NCI-H345 treated with DMSO at 0.1 percent for 48 hours (cell line): ENCODE data around the gene DCN.
"Not testable (repeated sequence)": the region's sequence is repeated elsewhere in the genome, so short reads cannot be mapped to it uniquely, and the experiment has no call there.

Experiments
- DNase-seq: peaks from one replicate; lab custom pipeline; 2025; ENCODE audit not compliant: unreplicated experiment; lab: John Stamatoyannopoulos, UW

DCN gene, protein sequence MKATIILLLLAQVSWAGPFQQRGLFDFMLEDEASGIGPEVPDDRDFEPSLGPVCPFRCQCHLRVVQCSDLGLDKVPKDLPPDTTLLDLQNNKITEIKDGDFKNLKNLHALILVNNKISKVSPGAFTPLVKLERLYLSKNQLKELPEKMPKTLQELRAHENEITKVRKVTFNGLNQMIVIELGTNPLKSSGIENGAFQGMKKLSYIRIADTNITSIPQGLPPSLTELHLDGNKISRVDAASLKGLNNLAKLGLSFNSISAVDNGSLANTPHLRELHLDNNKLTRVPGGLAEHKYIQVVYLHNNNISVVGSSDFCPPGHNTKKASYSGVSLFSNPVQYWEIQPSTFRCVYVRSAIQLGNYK

GRCh38 chr12:91182636-91183455, at the start of gene DCN:
Gene DCN (minus strand): TSS chr12:91182817. CDS start chr12:91178552, 4,265 bp downstream.
- DNase-seq, result no peak

DNA sequence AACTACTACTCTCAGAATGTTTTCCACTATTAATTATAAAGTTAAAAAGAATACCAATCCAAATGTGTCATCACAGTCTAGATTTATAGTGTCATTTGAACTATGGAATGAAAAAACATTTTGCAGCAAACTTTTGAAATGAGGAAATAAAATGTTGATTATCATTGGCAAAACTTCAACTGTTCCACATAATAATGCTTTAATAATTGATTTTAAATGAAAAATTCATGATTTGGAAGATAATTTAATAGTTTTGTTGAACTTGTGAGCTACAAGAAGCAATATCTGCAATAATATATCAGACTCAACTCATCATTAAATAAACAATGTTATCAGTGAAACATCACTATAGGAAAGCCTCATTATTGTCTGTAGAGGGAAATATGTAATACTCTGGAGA, 48.2 kb upstream of the DCN start:
- DNase-seq, result no peak

GRCh38 chr12:91226951-91227350, 44.3 kb upstream of the DCN start:
- DNase-seq, result no peak

GRCh38 chr12:91225316-91225715, 42.7 kb upstream of the DCN start:
- DNase-seq, result no peak

GRCh38 chr12:91224401-91224800, 41.8 kb upstream of the DCN start:
- DNase-seq, result no peak

DNA sequence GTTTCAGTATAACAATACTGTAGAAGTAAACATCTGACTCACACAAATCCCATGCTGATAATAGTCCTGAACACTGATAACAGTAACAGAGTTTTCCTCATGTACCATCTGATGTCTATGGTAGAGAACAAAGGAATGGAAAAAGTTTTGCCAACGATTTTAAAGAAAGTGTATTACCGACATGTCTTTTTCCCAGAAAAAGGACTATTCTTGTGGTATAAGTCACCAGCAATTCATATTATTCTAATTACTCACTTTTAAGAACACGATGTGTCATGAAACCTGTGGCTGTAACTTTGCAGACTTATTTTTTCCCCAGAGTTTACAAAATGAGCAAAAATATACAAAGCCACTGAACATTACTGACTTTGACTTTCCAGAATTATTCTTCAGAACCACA, 40.1 kb upstream of the DCN start:
- no peak for DNase-seq

DNA sequence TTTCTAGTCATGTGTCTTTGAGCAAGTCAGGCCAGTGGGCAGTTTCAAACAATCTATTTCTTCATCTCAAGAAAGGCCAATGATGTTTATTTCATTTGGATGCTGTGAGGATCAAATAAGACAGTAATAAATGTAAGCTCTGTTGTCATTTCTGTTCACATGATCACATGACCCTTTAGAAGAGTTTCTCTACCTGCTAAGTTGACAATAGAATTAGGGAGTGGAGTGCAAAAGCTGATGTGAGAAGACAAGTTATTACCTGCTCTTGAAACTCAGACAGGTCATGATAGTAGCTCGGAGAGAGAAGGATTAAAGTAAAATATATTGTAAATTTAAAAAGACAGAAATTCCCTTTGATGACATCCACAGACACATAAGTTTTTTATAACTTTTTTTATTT, 37.3 kb upstream of the DCN start:
- no peak for DNase-seq

GRCh38 chr12:91219511-91219910, 36.9 kb upstream of the DCN start:
- no peak for DNase-seq

DNA sequence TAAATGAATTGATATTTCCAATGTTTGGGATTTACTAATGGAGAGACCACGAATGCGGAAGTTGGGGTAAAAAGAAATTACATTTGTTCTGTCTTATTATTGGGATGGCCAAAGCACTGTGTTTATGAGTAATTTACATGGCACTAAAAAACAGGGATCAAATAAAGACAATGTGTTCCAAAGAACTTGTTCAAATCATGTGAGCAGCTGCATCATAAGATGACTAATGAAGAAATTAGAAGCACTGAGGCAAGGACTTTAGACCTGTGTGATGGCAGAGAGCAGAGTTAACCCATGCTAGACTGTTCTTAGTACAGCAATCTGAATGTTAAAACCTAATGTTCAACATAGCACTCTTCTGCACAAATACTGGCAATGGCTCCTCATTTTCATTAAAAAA, 34.3 kb upstream of the DCN start:
- DNase-seq, result no peak

DNA sequence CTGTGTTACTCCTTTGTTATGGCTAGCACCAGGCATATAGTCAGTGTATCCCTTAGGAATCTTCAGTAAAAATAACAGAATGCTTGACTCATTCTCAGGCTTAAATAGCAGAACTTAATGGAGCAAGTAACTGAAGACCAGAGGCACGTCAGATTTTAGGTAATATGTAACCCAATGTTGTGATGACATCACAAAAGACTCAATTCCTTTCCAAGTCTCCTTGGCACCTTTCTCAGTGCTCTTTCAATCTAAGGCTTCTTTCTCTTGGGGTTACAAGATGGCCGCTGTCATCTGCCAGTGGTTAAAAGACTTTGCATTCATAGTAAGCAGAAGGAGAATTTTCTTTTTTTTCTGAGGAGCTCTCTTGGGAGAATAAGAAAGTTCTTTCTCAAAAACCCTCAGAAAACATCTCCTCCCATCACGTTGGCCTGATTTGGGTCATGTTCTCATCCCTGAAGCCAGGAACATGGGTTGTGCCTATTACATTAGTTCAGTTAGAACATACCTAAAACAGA, 33.4 kb upstream of the DCN start:
- no peak for DNase-seq

- no peak for DNase-seq
Observed at GRCh38 chr12:91211866-91212265, 29.2 kb upstream of the DCN start.

DNA sequence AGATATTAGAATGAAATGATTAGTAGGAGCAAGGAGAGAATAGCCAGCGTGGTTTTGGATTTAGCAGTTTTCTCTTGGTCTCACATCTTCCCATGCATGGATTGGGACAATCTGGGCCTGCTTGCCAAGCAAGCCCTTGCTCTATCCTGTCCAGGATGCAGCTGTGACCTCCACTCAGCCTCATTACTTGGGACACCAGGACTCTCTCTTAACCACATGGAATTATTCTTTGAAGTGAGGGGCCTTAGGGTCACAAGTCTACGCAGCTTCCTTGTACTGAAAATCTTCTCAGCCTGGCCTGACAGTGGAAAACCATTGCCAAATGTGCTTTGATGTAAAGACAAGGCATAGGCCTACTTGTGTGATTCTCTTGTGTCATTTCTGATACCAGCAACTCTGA, 28.0 kb upstream of the DCN start:
- DNase-seq, result no peak

DNA sequence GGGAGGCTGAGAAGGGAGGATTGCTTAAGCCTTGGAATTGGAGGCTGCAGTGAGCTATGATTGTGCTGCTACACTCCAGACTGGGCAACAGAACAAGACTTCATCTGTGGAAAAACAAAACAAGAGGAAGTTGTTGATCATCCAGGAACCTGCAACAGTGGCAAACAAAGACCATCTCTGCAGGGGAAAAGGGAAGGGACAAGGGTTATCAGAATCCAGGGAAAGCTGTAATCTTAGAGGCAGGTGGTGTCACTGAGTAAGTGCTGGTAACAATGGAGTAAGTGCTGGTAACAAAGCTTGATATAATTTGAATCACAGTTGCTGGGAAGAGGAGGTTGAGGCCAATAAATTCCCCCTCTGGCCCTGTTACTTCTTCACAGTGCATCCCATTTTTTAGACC, 27.5 kb upstream of the DCN start:
- no peak for DNase-seq

DNA sequence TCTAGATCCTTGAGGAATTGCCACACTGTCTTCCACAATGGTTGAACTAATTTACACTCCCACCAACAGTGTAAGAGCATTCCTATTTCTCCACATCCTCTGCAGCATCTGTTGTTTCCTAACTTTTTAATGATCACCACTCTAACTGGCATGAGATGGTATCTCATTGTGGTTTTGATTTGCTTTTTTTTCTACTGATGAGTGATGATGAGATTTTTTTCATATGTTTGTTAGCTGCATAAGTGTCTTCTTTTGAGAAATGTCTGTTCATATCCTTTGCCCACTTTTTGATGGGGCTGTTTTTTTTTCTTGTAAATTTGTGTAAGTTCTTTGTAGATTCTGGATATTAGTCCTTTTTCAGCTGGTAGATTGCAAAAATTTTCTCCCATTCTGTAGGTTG, 24.7 kb upstream of the DCN start:
- not testable (repeated sequence) for DNase-seq

DNA sequence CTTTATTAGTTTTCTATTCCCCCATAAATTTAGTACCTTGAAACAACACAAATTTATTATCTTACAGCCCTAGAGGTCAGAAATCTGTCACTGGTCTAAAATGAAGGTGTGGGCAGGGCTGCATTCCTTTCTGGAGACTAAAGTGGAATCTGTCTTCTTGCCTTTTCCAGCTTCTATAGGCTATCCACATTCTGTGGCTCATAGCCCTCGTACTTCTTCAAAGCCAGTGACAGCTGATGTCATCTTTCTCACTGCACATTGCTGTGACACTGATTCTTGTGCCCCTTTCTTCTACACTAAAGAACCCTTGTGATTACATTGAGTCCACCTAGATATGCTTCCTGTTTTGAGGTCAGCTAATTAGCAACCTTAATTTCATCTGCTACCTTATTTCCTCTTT, 23.2 kb upstream of the DCN start:
- no peak for DNase-seq

GRCh38 chr12:91204421-91204820, 21.8 kb upstream of the DCN start:
- no peak for DNase-seq

DNA sequence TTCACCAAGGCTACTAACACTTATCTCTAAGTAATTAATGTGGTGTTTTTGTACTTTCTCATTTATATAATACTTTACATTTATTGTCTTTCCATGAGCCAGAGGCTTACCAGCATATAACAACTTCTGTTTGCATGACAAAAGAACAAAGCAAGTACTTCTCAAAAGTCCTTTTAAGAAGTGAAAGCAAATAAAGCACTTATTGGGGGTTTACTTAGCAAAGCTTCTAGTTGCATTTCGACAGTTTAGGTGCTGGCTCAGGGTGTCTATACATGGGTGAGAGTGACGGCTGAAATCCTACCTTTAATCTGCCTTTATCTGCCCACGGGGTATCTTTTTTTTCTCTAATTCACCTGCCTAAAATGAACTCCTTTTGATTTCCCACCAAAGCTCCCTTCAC, 21.0 kb upstream of the DCN start:
- DNase-seq, result no peak

GRCh38 chr12:91202390-91202789, 19.8 kb upstream of the DCN start:
- no peak for DNase-seq

GRCh38 chr12:91196436-91196835, 13.8 kb upstream of the DCN start:
- no peak for DNase-seq

DNA sequence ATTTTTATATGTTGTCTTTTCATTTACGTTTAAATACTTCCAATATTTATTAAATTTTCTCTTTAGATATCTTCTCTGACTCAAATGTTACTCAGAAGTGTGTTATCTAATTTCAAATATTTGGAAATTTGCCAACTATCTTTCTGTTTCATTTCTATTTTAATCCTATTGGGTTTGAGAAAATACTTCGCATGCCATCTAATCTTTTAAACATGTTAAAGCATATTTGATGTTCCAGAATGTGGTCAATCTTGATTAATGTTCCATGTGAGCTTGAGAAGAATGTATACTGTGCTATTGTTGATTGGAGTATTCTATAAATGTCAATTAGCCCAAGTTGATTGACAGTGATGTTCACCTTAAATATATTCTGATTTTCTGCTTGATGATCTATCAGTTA, 11.9 kb upstream of the DCN start:
- no peak for DNase-seq

DNA sequence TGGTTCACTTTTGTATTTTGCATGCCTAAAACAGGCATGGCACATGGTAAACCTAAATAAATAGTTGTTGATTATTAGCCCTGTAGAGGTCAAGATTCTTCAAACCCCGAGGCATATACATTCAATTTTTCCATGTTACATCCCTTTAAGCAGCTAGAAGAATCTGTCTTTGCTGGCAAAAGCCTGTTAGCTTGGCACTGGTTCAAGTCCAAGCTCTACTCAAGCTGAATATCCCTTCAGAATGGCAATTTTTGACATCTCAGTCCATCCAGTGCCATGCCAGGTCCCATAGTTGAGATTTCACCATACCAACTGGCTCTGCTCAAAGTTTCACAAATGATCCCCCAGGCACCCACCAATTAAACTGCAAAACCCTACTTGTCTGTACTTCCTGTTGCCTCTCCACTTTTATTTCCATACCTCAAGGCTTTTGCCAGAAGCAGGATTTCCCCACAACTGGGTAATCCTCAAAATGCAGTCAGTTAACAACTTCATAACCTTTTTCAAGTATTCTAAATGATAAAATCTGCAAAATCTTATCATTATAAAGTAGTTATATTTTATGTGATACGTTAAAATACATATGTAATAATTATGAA, 9.0 kb upstream of the DCN start:
- DNase-seq, result no peak

- no peak for DNase-seq
Observed at GRCh38 chr12:91189516-91189915, 6.9 kb upstream of the DCN start.
